WTC11 (cell line): ENCODE results near the gene CES3. TPM values are rescaled to one million over a fixed set of nuclear protein-coding genes. Genes with fewer than 3 reads are reported as not detected.
A peak's percentile ranks its signal among the peaks of the same experiment; 100 is the strongest.

ENCODE experiments used
- ATAC-seq: fragments of 200-7000 bp; cut with Tn5 transposase; 2 replicates; pipeline ENCODE4 v1.10.0; 2021; ENCODE audit warnings: mild to moderate bottlenecking, moderate library complexity
- CTCF ChIA-PET: fragments of 300-600 bp; sonication (Branson Sonifier 250); formaldehyde crosslinking; loops from one replicate; lab custom pipeline; 2021; ENCODE audit warnings: antibody characterized with exemption; lab: Charles Lee
- POLR2A ChIA-PET: fragments of 350-600 bp; sonication (Branson Sonifier 250); formaldehyde crosslinking; loops from one replicate; lab custom pipeline; 2021; ENCODE audit warnings: antibody characterized with exemption; lab: Charles Lee
- DNase-seq: peaks from one replicate; pipeline ENCODE4 v3.0.0; 2021; ENCODE audit warnings: low spot score
- H3K27ac Mint-ChIP-seq: 2 replicates; pipeline ENCODE4 v1.8.0; 2021; ENCODE audit warnings: mixed read lengths
- H3K27me3 Mint-ChIP-seq: 2 replicates; pipeline ENCODE4 v1.8.0; 2021; ENCODE audit warnings: low read depth, mild to moderate bottlenecking, moderate library complexity, mixed read lengths
- H3K36me3 Mint-ChIP-seq: 2 replicates; pipeline ENCODE4 v1.8.0; 2021; ENCODE audit warnings: mixed read lengths
- H3K4me1 Mint-ChIP-seq: 2 replicates; pipeline ENCODE4 v1.8.0; 2022; ENCODE audit warnings: mixed read lengths
- H3K4me3 Mint-ChIP-seq: 2 replicates; pipeline ENCODE4 v1.8.0; 2021; ENCODE audit warnings: mild to moderate bottlenecking, moderate library complexity, mixed read lengths
- H3K9me3 Mint-ChIP-seq: 2 replicates; pipeline ENCODE4 v1.8.0; 2021; ENCODE audit warnings: mixed read lengths
- AR ChIP-seq: fragments of 250-450 bp; sonication (Bioruptor Pico); IDR thresholded peaks from 2 replicates; pipeline ENCODE4 v1.9.0; 2021; ENCODE audit warnings: mild to moderate bottlenecking
- CTCF ChIP-seq: fragments of 200-600 bp; IDR thresholded peaks from 2 replicates; pipeline ENCODE4 v1.8.0; 2022; ENCODE audit warnings: antibody characterized with exemption
- ESRRA ChIP-seq: sonication (generic); formaldehyde crosslinking; IDR thresholded peaks from 2 replicates; pipeline ENCODE4 v1.8.1; 2022; ENCODE audit warnings: mild to moderate bottlenecking, missing genetic modification reagents, borderline replicate concordance
- FOXP4 ChIP-seq: sonication (generic); formaldehyde crosslinking; IDR thresholded peaks from 2 replicates; pipeline ENCODE4 v1.8.0; 2022; ENCODE audit warnings: mild to moderate bottlenecking, missing genetic modification reagents
- HMGA2 ChIP-seq: fragments of 250-450 bp; sonication (Bioruptor Pico); IDR thresholded peaks from 2 replicates; pipeline ENCODE4 v1.4.0; 2021; ENCODE audit warnings: mild to moderate bottlenecking, moderate library complexity
- HMGXB4 ChIP-seq: sonication (generic); formaldehyde crosslinking; IDR thresholded peaks from 2 replicates; pipeline ENCODE4 v1.8.1; 2023; ENCODE audit warnings: mild to moderate bottlenecking, moderate library complexity, missing genetic modification reagents
- KAT7 ChIP-seq: sonication (generic); formaldehyde crosslinking; IDR thresholded peaks from 2 replicates; pipeline ENCODE4 v1.8.1; 2023; ENCODE audit warnings: missing genetic modification reagents, mild to moderate bottlenecking, borderline replicate concordance
- MXD4 ChIP-seq: fragments of 250-450 bp; sonication (Bioruptor Pico); IDR thresholded peaks from 2 replicates; pipeline ENCODE4 v1.8.0; 2021; ENCODE audit warnings: mild to moderate bottlenecking, moderate library complexity, borderline replicate concordance
- PRDM15 ChIP-seq: sonication (generic); formaldehyde crosslinking; IDR thresholded peaks from 2 replicates; pipeline ENCODE4 v1.8.0; 2022; ENCODE audit warnings: missing genetic modification reagents
- SOX15 ChIP-seq: fragments of 250-450 bp; sonication (Bioruptor Pico); IDR thresholded peaks from 2 replicates; pipeline ENCODE4 v1.9.0; 2021; ENCODE audit warnings: mild to moderate bottlenecking
- SP1 ChIP-seq: sonication (generic); formaldehyde crosslinking; conservative IDR thresholded peaks from 2 replicates; pipeline ENCODE4 v1.8.1; 2022; ENCODE audit warnings: missing genetic modification reagents
- STAT6 ChIP-seq: sonication (generic); formaldehyde crosslinking; conservative IDR thresholded peaks from 2 replicates; pipeline ENCODE4 v1.8.1; 2023; ENCODE audit warnings: mild to moderate bottlenecking, low read depth, missing genetic modification reagents, moderate library complexity
- TEAD1 ChIP-seq: sonication (generic); formaldehyde crosslinking; IDR thresholded peaks from 2 replicates; pipeline ENCODE4 v1.8.0; 2022; ENCODE audit warnings: mild to moderate bottlenecking, missing genetic modification reagents
- USF2 ChIP-seq: sonication (generic); formaldehyde crosslinking; IDR thresholded peaks from 2 replicates; pipeline ENCODE4 v1.8.1; 2023; ENCODE audit warnings: mild to moderate bottlenecking, missing genetic modification reagents, moderate library complexity
- ZNF121 ChIP-seq: sonication (generic); formaldehyde crosslinking; IDR thresholded peaks from 2 replicates; pipeline ENCODE4 v1.8.0; 2023; ENCODE audit warnings: missing genetic modification reagents
- ZNF219 ChIP-seq: sonication (generic); formaldehyde crosslinking; IDR thresholded peaks from 2 replicates; pipeline ENCODE4 v1.8.0; 2023; ENCODE audit warnings: missing genetic modification reagents, mild to moderate bottlenecking, borderline replicate concordance
- ZNF416 ChIP-seq: fragments of 250-450 bp; sonication (Bioruptor Pico); IDR thresholded peaks from 2 replicates; pipeline ENCODE4 v1.9.0; 2021; ENCODE audit warnings: mild to moderate bottlenecking, inconsistent platforms
- ZNF671 ChIP-seq: fragments of 250-450 bp; sonication (Bioruptor Pico); IDR thresholded peaks from 2 replicates; pipeline ENCODE4 v1.8.0; 2021; ENCODE audit warnings: mild to moderate bottlenecking
- ZSCAN18 ChIP-seq: fragments of 250-450 bp; sonication (Bioruptor Pico); IDR thresholded peaks from 2 replicates; pipeline ENCODE4 v2.1.2; 2022; ENCODE audit warnings: mild to moderate bottlenecking, moderate library complexity
- total RNA-seq: library from RNA; stranded (reverse); gene quantifications from 3 replicates; pipeline ENCODE4 v1.2.3, GENCODE V29; 2021

Gene CES3
- total RNA-seq, 1 experiment from 2014 or later = 3.3 TPM

- ChIA-PET CTCF (interaction anchor here (0.6 to 7.0 kb wide), 12 partner anchors 8 to 716 kb away, joined by 3 to 175 read pairs (median 4); partner anchors contain the start of genes CES3, NAE1 and PDP2), POLR2A (no interaction called here)
- H3K4me3 Mint-ChIP-seq = peak overlapping the region; percentile 73
- peak; percentile 50 for TF ChIP-seq SP1 (CRISPR knock-in tag)
- no peak for TF ChIP-seq PRDM15 (CRISPR knock-in tag)
- TF ChIP-seq ZNF219 = no peak
- no peak for TF ChIP-seq AR (CRISPR knock-in tag)
- no peak for TF ChIP-seq ZNF671 (CRISPR knock-in tag)
- peak; percentile 73 for TF ChIP-seq HMGXB4 (CRISPR knock-in tag)
- TF ChIP-seq USF2 = 0 out of 2 replicates have a peak, but pooled peaks have one; percentile 12
- TF ChIP-seq STAT6 = no peak
- no peak for TF ChIP-seq FOXP4 (CRISPR knock-in tag)
- TF ChIP-seq CTCF = no peak
- TF ChIP-seq ZNF416 (CRISPR knock-in tag) = no peak
- no peak for TF ChIP-seq KAT7 (CRISPR knock-in tag)
- peak; percentile 26; the same call in 1 of the 2 replicates for TF ChIP-seq ESRRA (CRISPR knock-in tag)
- peak; percentile 65 for TF ChIP-seq ZNF121 (CRISPR knock-in tag)
- TF ChIP-seq HMGA2 (CRISPR knock-in tag) = peak; percentile 54
- TF ChIP-seq SOX15 (CRISPR knock-in tag) = no peak
- TF ChIP-seq MXD4 = no peak
- TF ChIP-seq TEAD1 (CRISPR knock-in tag) = peak; percentile 53; the same call in 1 of the 2 replicates
- no peak for TF ChIP-seq ZSCAN18 (CRISPR knock-in tag)
These were observed 36.3 kb upstream of the CES3 start for GRCh38 chr16:66924527-66925321.

More at GRCh38 chr16:66924527-66925321, 36.3 kb upstream of the CES3 start:
- peak; percentile 85 for ATAC-seq
- Mint-ChIP-seq H3K36me3 (no peaks in the 10 kb centered on the region), H3K4me1 (peaks cover 7% of the 10 kb centered on the region; the same call in 1 of the 2 replicates), H3K27ac (no peak overlapping the region), H3K27me3 (peaks cover 59% of the 10 kb centered on the region), H3K9me3 (no peaks in the 10 kb centered on the region)
- peak; percentile 74 for DNase-seq
